ENCODE data around the gene OVCA2. TPM values are rescaled to one million over a fixed set of nuclear protein-coding genes. Genes with fewer than 3 reads are reported as not detected.
A peak's percentile ranks its signal among the peaks of the same experiment; 100 is the strongest.

Gene OVCA2
- total RNA-seq, 1 experiment from 2014 or later = 24.6 TPM

- TF ChIP-seq CTCF (conservative IDR thresholded peaks at IDR 0.05) = no peak
- Mint-ChIP-seq H3K9me3 (no peaks in the 10 kb centered on the region), H3K4me1 (peaks cover 25 to 39% of the 10 kb centered on the region in 2 experiments), H3K27me3 (ENCODE audit: low read depth) (peaks cover 47% of the 10 kb centered on the region), H3K27ac (no peak overlapping the region), H3K36me3 (ENCODE audit: insufficient read depth in 1 of 3, low read depth in 3 of 3) (peaks cover 0 to 25% (median 16%) of the 10 kb centered on the region in 3 experiments; a peak in 6 of 7 replicates), H3K4me3 (peak overlapping the region in 1 of 2 experiments; percentile 50; a peak in 3 of 5 replicates)
- no peak overlapping the region for H3K4ac ChIP-seq (ENCODE audit: low read depth, low read length)
- no peak overlapping the region for H4K91ac ChIP-seq (ENCODE audit: insufficient read length, low read depth, low read length)
- DNase-seq = no peak
- H3K18ac ChIP-seq (ENCODE audit: insufficient read length, low read depth, low read length) = no peak overlapping the region
- no peak overlapping the region for H3K27ac ChIP-seq (ENCODE audit: insufficient read length, low read depth, low read length)
- H3T11ph ChIP-seq (ENCODE audit: low read length) = no peak overlapping the region
- no peak overlapping the region for H2BK15ac ChIP-seq (ENCODE audit: low read depth, low read length)
- no peak overlapping the region for H4K5ac ChIP-seq (ENCODE audit: insufficient read length, low read depth, low read length)
- H2AFZ ChIP-seq (ENCODE audit: low read length) = no peak overlapping the region
- no peak overlapping the region for H2AK5ac ChIP-seq (ENCODE audit: insufficient read length, low read length)
- H3K4me2 ChIP-seq (ENCODE audit: insufficient read depth, insufficient read length, low read length) = peak overlapping the region; percentile 29
- no peak overlapping the region for H4K8ac ChIP-seq (replicated peaks; ENCODE audit: insufficient read length, low read depth, low read length)
- no peaks in the 10 kb centered on the region for H3K79me2 ChIP-seq (ENCODE audit: insufficient read depth, low read length)
- no peak overlapping the region for H2BK12ac ChIP-seq (ENCODE audit: insufficient read length, low read depth, low read length)
- WGBS (ENCODE audit: extremely low coverage, insufficient read length, low lambda C conversion rate) = no CpG with 5 or more reads among the region's 21 CpGs
- H2BK20ac ChIP-seq (ENCODE audit: low read depth, low read length, poor library complexity, severe bottlenecking) = no peak overlapping the region
- peaks cover 5% of the 10 kb centered on the region; the same call in 1 of the 2 replicates for H3K4me1 ChIP-seq (ENCODE audit: insufficient read depth, low read length)
- peaks cover 3% of the 10 kb centered on the region for H3K23me2 ChIP-seq (ENCODE audit: insufficient read length, low read depth, low read length, poor library complexity, severe bottlenecking)
- H3K23ac ChIP-seq (ENCODE audit: insufficient read length, low read depth, low read length) = no peak overlapping the region
- H3K79me1 ChIP-seq (ENCODE audit: insufficient read depth, low read depth, low read length, poor library complexity, severe bottlenecking) = no peaks in the 10 kb centered on the region
- H2BK120ac ChIP-seq (ENCODE audit: low read depth, low read length, poor library complexity, severe bottlenecking) = no peak overlapping the region
- H2BK5ac ChIP-seq (ENCODE audit: insufficient read length, low read length) = no peak overlapping the region
- H4K20me1 ChIP-seq (ENCODE audit: control insufficient read depth, insufficient read depth, insufficient read length) = peaks cover under 1% of the 10 kb centered on the region
- H3K9ac ChIP-seq (ENCODE audit: extremely low read depth, insufficient read length, low read length) = no peak overlapping the region
- no peak overlapping the region for H3K14ac ChIP-seq (ENCODE audit: insufficient read depth, low read length)
- peaks cover 28% of the 10 kb centered on the region for H3K27me3 ChIP-seq (ENCODE audit: insufficient read depth, low read length)
- H3K9me3 ChIP-seq (ENCODE audit: control insufficient read depth, low read depth, low read length) = no peaks in the 10 kb centered on the region
- H3K56ac ChIP-seq (ENCODE audit: insufficient read length, low read depth, low read length) = no peak overlapping the region
Observed at GRCh38 chr17:2059547-2060384, 17.9 kb downstream of the OVCA2 start.

Measured in H9 (cell line).